Peyer's patch (tissue), 4 donors: ENCODE results near the gene SIRT2.

Source experiments
- CTCF ChIP-seq, 6 experiments: fragments of 450-650 bp in 4 of 6; fragments of 200-600 bp in 2 of 6; sonication (generic) in 1 of 6; IDR thresholded peaks; one replicate each; pipeline ENCODE4 v1.5.1; 2017 to 2019; ENCODE audit warnings: antibody characterized with exemption in 6 of 6, mild to moderate bottlenecking in 3 of 6, moderate library complexity in 1 of 6
- POLR2A ChIP-seq, 2 donors: fragments of 450-650 bp; IDR thresholded peaks; one replicate each; pipeline ENCODE4 v1.5.1; 2017; ENCODE audit warnings: antibody characterized with exemption in 2 of 2, mild to moderate bottlenecking in 2 of 2, moderate library complexity in 2 of 2

GRCh38 chr19:38915329-38916321, 16.2 kb upstream of the SIRT2 start:
- TF ChIP-seq CTCF (IDR thresholded peaks at IDR 0.05) (no peak), POLR2A (IDR thresholded peaks at IDR 0.05) (no peak)
